ENCODE results near the gene FKBP4.
"Not testable (repeated sequence)": the region's sequence is repeated elsewhere in the genome, so short reads cannot be mapped to it uniquely, and the experiment has no call there.

Gene FKBP4, protein sequence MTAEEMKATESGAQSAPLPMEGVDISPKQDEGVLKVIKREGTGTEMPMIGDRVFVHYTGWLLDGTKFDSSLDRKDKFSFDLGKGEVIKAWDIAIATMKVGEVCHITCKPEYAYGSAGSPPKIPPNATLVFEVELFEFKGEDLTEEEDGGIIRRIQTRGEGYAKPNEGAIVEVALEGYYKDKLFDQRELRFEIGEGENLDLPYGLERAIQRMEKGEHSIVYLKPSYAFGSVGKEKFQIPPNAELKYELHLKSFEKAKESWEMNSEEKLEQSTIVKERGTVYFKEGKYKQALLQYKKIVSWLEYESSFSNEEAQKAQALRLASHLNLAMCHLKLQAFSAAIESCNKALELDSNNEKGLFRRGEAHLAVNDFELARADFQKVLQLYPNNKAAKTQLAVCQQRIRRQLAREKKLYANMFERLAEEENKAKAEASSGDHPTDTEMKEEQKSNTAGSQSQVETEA

DNA sequence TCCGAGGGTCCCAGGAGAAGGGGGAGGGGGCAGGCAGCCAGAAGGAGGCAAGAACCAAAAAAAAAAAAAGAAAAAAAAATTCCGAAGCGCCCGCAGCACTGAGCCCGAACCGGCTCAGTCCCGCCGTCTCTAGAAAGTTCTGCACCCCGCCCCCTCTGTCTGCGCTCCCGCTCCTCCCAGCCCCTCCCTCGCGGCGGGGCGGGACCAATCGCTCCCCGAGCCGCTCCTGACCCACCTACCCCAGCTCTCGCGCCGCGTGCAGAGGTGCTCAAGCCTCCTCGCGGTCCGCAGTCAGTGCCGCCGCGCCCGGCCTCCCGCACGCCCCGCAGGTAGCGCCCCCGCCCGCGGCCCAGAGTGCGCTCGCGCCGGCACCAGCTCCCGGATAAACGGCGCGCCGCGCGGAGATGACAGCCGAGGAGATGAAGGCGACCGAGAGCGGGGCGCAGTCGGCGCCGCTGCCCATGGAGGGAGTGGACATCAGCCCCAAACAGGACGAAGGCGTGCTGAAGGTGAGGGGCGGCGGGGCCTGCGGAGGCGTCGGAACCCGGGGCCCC, at the start of gene FKBP4:
TSS of gene FKBP4 (plus strand) at position 235 of the 554 bp plus-strand sequence. CDS start at position 405, 170 bp downstream.
- DNase-seq, result peak; percentile 88 to 91

DNA sequence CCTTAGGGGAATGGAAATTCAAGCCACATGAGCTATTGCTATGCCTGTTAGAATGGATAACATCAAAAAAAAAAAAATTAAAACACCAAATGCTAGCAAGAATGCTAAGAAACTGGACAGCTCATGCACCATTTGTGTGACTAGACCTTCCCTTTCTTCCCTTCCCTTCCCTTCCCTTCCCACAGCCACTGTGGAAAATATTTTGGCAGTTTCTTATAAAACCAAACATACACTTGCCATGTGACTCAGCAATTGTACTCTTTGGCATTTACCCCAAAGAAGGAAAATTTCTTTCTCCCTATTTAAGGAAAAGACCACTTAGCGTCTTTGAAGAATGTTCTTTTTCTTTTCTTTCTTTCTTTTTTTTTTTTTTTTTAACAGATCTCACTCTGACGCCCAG, 49.1 kb upstream of the FKBP4 start:
- no peak for DNase-seq

DNA sequence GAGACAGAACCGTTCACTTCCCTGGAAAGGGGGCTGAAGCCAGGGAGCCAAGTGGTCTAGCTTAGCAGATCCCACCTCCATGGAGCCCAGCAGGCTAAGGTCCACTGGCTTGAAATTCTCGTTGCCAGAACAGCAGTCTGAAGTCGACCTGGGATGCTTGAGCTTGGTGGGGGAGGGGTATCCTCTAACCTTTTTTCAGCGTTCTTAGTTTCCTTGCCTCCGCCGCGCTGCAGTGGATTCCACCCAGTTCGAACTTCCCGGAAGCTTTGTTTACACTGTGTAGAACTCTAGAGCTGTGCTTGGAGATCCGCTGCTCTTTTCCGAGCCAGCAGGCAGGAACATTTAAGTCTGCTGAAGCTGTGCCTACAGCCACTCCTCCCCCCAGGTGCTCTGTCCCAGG, 45.2 kb upstream of the FKBP4 start:
- no peak for DNase-seq

DNA sequence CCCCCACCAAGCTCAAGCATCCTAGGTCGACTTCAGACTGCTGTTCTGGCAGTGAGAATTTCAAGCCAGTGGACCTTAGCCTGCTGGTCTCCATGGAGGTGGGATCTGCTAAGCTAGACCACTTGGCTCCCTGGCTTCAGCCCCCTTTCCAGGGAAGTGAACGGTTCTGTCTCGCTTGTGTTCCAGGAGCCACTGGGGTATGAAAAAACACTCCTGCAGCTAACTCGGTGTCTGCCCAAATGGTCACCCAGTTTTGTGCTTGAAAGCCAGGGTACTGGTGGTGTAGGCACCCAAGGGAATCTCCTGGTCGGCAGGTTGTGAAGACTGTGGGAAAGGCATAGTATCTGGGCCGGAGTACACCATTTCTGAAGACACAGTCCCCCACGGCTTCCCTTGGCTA, 44.6 kb upstream of the FKBP4 start:
- no peak for DNase-seq

DNA sequence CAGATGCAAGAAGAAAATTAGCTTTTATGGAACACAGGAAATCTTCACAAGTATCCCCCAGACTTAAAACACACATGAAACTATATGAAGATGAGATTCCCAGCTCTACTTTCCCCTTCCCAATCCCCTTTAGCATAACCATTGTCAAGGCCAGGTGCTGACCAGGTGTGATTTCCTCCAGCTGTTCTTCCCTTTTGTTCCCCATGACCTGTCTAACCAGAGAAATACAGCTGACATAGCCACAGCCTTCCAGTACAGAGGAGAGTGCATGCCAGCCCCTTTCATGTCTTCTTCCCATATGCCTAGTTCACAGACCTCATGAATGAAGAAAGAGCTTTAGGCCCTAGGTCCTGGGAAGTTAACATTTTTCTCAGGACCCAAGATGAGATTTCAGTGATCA, 43.5 kb upstream of the FKBP4 start:
- no peak for DNase-seq

DNA sequence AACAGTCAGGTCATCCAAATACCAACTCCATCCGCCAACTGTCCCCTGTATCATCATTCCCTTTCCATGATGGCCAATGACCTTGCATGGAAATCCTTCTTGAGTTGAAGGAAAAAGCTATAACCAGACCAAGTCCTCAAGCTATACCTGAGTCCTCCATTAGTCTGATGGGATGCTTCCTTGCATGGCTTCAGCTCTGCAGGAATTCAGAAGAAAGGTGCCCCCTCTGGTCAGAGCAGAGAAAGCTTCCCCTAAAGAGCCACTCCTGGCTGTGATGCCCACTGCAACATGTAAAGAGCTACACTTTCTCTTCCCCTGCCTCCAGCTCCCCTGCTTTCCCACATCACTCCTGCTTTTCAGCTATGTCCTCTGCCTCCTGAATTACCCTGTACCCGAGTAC, 43.1 kb upstream of the FKBP4 start:
- no peak for DNase-seq

DNA sequence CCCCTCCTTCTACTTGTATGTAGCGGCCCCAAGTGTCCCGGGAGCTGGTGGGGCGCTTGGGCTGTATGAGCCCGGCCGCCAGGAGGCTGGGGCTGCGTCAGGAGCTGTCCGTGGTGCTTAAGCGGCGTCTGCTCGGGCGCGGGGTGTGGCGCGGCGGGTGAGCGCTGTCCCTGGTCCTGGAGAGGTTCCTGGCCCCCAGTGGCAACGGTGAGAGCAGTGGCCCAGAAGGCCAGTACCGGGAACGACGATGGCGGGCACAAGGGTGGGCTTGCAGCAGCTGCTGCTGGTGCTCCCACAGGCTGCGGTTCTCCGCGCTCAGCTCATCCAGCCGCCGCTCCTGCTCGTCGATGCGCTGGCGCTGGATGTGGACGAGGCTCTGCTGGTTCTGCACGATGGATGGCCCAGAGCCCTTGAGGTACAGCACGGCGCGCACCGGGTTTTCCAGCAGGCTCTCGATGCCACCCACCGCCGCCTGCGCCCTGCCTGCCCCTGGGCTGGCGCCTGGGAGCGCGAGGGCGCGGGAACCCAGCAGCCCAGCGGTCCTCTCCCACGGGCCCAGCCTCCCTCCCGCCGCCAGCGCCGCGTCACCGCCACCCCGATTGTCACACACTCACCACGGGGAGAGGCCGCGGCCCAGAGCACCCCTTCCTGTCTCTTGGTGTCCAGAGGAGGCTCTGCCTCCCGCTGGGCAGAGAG, 41.9 kb upstream of the FKBP4 start:
- peak; percentile 80 to 81 for DNase-seq

DNA sequence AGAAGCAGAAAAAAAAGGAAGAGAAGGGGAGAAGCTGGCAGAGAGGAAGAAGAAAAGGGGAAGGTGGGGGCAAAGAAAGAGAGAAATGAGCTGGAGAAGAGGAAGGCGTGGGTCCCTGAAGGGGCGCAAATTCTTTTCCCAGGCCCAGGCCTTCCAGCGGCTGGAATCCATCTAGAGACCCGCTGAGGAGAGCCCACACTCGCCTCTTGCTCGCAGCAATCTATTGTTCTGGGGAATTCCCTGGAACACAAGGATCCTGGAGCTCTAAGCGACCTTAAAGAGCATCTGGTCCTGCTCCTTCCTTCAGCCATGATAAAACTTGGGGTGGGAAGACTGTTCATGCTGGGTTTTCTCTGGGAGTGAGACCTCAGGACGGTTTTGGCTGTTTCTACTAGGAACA, 41.2 kb upstream of the FKBP4 start:
- DNase-seq, result no peak

DNA sequence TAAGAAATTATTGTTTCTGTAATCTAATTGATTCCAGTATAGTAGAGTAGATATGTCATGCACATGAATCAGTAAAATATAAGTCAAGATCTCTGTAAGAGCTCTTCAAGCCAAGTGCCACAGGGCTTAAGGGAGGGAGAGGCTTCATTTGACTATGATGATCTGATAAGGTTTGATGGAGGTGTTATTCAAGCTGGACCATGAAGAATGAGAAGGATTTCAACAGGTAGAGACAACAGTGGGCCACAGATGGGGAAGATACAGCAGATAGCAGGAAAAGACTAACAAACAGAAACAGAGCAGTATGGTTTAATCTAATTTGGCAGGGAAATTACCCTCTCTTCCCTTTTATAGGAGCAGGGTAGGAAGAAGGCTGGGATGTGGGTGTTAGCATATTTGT, 40.6 kb upstream of the FKBP4 start:
- DNase-seq, result no peak

DNA sequence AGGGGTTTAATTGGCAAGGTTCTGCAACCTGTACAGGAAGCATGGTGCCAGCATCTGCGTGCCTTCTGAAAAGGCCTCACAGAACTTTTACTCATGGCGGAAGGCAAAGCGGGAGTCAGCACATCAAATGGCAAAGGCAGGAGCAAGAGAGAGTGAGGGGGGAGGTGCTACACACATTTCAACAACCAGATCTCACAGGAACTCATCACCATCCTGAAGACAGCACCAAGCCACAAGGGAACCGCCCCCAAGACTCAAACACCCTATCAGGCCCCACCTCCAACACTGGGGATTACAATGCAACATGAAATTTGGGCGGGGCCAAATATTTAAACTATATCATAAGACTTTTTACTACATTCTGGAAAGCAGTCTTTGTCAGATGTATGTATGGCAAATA, 38.0 kb upstream of the FKBP4 start:
- no peak for DNase-seq

DNA sequence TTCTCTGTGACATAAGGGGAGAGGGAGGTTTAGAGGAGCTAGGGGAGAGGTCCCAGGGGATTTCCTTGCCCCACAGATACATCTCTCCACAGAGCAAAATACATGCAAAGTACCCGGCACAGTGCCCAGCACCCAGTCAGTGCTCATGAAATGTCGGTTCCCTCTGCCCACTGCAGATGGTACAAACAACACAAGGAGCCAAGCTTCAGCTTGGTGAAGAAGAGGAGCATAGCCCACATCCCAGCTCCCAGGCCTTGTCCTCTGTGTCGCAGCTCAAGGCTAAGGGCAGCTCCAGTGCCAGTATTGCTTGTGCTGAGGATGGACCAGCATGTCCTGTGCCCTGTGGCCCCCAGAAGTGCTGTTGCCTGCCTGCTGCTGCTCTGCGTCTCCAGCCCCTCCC, 35.0 kb upstream of the FKBP4 start:
- DNase-seq, result no peak

DNA sequence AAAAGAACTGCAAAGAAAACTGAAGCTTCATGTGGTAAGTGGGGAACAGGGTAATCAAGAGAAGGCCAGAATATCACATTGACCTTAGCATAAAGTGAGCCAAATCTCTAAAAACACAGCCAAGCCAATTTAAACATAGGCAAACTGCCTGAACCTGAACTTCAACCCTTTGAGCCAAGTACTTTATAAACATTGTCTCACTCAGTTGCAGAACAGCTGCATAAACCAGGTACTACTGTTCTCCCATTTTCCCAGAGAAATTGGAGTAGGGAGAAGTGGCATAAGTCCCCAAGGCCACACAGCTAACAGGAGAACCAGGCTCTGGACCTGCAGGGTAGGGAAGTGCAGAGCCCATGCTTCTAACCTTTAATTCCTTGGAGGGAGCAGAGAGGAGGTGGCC, 30.4 kb upstream of the FKBP4 start:
- no peak for DNase-seq

DNA sequence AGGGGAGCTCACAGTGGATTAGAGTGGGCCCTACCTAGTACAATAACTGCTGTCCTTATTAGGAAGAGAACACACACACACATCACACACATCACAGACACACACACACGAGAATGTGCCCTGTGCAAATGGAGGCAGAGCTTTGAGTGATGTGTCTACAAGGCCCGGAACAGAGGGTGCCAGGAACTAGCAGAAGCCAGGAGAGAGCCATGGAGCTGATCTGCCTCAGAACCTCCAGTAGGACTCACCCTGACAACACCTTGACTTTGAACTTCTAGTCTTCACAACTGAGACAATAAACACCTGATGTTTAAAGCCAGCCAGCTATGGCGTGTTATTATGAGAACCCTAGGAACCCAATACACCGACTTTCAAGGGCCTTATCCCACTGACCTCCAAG, 29.7 kb upstream of the FKBP4 start:
- DNase-seq, result no peak

DNA sequence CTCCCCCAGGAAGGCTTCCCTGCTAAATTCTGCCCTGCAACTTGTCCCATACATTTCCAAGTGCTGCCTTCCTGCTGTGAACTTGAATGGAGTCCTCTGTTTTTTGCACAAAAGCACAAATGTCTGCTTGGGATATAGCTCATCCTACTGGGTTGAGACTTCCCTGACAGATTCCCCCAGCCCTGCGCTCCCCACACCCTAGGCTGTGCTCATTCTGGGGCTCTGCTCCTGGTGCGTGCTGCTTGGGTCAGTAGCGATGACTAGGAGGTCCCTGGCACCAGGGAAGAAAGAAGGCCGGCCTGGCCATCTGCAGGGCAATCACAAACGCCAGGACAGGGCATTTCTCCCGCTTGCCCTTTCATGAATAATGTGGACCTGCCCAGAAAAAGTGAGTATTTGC, 29.2 kb upstream of the FKBP4 start:
- no peak for DNase-seq

DNA sequence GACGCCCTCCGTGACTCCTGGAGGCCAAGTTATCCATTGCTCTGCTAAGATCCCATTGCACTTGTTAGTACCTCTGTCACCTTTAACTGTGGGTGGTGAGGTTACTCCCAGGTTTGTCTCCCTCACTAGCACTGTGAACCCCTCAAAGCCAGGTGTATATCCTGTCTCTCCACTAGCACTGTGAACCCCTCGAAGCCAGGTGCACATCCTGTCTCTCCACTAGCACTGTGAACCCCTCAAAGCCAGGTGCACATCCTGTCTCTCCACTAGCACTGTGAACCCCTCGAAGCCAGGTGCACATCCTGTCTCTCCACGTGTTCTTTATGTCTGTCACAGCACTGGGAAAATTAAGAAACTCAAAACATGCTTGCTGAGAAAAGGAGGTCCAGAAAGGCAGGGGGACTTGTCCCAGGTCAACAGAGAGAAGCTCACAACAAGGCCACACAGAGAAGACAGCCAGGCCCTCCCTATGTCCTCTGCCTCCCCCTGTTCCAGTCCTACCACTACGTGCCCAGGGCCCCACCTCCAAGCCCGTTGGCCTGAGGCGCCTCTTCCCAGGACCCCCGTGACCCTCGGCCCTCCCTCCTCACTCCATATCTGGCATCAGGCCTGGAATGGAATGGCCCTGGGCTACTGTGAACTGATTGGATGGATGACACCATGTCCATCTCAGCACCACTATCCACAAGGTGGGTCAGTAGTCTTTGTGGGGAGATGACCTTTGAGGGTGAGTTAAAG, 26.4 kb upstream of the FKBP4 start:
- no peak for DNase-seq

DNA sequence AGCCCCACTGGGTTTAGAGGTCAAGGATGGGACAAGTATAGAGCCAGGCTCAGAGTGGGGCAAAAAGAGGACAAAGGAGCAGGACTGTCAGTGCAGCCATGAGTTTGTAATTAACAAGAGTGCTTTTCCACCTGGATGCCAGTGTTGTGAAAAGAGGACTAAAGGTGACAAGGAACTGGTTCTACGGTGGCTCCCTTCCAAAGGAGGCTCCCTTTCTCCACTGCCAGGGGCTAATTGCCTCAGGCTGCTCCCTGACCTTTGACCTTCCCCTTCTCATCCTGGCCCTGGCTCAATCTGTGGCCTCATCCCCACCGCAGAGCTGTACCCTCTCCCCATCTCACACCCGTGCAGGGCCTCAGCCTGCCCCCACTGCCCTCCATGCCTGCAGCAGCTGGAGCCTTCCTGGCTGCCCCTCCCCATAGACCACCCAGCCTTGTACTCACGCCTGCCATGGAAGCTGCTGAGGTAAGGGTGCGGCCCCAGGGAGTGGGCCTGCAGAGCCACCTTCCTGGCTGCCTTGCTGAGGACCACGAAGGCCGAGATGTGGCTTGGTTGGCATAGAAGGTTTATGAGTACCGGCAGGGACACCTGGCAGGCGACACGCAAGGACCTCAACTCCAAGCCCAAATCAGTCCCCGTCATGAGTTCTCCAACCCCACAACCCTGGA, 24.8 kb upstream of the FKBP4 start:
- DNase-seq, result no peak

DNA sequence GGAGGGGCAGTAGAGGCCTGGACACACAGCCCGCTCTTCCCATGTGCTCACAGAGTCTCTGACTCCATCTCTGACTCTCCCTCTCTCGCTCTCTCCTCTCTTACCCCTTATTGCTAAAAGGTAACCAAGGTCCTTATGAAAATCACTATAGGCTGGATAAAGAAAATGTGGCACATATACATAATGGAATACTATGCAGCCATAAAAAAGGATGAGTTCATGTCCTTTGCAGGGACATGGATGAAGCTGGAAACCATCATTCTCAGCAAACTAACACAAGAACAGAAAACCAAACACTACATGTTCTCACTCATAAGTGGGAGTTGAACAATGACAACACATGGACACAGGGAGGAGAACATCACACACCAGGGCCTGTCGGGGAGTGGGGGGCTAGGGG, 24.2 kb upstream of the FKBP4 start:
- not testable (repeated sequence) for DNase-seq

DNA sequence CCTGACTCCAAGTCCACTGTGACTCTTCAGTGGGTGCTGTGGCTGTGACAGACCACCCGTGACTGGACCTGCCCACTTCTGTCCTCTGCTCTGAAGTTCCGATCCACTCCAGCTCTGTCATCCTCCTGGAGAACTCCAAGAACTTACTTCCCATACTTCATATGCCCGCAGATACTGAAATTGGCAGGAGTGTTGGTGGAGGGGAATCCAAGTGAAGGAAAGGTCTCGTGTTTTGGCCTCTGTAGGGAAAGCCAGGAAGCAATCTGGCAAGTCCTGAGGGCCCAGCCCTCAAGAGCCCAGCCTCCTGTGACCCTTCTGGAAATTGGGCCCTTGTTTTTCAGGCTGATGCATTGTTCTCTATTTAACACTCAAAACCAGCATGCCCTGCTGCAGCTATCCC, 22.4 kb upstream of the FKBP4 start:
- no peak for DNase-seq

DNA sequence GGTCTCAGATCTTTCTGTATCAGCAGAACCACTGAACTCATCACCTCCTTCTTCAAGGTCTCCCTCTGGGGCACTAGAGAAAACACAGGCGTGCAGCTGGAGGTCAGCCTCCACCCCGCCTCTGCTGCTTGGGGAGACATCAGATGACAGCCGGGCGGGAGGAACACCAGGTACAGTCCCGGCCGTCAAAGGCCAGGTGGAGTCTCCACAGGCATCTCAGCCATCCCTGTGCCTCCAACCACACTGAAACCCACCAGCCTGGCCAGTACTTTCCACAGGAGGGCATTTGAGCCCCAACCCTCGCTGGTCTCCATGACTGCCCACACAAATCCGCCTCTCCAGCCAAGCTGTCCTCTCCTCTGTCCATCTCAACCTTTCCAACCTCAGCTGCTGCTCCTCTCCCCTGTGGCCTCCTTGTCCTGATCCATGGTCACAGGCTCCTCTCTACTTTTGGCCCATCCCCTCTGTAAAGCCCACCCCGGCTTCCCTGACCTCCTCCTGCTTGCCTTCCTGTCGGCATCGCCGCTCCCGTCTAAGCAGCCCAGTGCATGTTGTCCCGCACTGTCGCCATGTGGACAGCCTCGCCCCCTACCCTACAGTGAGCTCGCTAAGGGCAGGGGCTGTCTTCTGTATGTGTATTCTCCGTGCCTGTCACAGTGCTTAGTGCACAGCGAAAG, 21.4 kb upstream of the FKBP4 start:
- no peak for DNase-seq

DNA sequence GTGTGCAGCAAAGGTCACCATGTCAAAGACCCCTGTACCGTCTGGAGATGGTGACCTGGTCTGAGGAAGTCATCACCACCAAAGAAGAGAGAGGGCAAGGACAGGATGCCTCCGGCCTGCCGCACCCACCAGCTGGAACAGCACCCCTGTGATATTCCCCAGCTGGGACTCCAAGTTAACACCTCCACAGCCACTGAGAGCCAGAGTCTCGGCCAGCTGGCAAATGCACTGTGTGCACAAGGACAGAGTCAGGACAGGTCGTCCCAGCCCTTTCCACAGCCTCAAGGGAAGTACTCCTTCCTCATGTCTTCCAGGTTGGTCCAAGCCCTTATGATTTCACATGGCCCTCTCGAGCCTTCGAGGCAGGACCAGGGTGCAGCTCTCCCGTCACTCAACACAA, 19.3 kb upstream of the FKBP4 start:
- no peak for DNase-seq

DNA sequence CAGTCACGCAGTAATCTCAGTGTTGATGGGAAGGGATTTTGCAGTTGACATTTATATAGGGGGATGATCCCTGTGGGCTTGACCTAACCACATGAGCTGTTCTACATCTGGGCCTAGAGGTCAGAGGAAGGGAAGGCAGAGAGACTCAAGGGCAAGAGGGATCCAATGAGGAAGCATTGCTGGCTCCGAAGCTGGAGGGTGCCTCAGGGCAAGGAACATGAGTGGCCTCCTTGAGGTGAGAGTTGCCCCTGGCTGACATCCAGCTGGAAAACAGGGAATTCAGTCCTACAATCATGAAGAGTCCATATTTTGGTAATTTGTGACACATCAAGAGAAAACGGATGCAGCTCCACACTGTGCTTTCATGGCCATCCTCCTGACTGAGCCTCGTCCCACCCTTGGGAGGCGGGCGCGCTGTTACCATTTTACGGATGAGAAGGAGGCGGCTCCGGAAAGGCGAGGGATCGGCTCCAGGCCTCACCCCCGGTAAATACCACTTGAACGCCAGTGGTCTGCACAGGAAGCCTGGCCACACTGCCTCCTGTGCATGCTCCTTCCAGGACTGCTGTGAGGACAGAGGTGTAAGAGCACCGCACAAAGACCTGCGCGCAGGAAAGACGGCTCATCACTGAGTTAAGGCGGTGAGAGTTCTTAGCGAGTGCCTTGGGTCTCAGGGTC, 18.5 kb upstream of the FKBP4 start:
- DNase-seq, result no peak

DNA sequence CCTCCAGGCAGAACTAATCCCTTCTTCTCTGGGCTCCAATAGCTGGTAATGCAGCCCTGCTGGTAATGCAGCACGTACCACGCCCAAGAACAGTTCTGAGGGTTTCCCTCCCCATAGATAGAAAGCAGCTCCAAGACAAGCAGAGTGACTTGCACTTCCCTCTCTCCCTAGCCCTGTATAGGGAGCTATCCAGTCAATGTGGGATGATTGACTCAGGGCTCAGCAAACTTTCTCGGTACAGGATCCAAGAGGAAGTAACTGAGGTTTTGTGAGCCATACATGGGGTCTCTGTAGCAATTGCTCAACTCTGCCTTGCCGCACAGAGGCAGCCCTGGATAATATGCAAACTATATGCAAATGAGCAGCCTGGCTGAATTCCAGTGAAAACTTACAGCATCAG, 15.5 kb upstream of the FKBP4 start:
- no peak for DNase-seq

Measured in activated CD4-positive, alpha-beta T cell treated with anti-CD3 and anti-CD28 coated beads, Interleukin-2, amount 50 U/mL, for 48 hours (primary cell).